ENCODE results near the gene SPATS1.

The SPATS1 gene

DNA sequence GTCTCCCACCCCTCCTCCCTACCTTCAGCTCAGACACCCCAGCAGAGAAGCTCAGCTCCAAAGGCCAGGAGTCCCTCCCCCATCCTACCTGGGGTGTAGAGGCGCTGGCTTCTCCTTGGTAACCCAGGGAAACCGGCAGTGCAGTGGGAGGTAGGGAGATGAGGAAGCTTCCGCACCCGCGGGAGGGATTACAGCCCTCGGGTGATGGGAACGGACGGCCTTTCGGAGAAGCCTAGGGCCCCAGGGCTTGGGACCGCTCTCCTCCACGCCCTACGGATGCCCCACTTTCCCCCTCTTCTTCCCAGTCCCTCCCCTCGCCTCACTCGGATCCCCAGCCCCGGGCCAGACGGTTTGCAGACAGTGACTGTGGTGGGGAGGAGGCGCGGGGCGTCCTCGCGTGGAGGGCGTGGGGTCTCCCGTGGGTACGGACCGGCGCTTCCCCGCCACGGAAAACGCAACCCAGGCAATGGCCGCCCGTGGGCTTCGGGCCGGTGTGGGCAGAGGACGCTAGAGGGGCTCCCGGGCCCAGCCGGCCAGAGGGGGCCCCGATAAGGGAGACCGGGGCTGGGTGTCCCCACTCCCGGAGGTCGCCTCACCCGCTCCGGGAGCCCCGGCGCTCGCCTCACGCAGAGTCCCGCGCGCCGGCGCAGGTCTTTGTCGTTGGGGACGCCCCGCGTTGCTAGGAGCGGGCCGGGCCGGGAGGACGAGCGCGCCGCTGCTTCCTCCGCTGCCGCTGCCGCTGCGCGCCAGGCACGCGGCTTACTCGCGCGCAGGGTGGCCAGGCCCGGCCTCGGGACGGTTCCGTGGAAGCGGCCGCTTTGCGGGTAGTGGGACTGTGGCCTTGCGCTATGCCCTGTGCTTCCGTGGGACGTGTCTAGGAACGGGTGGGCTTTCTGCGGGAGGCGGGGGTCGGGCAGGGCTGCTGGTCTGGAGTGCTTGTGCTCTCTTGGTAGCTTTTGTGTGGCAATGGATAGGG, 45.1 kb upstream of the SPATS1 start:
- Histone ChIP-seq H3K9ac (ENCODE audit: low read depth, low read length, poor library complexity, severe bottlenecking) (no peak overlapping the region), H3K79me2 (ENCODE audit: insufficient read depth, low read length) (no peaks in the 10 kb centered on the region), H2AFZ (ENCODE audit: low read length) (no peak overlapping the region), H4K20me1 (ENCODE audit: insufficient read depth, low read length, poor library complexity, severe bottlenecking) (no peaks in the 10 kb centered on the region), H3K9me2 (replicated peaks; ENCODE audit: low read depth, low read length) (no peaks in the 10 kb centered on the region), H3K4me2 (ENCODE audit: low read depth, low read length, poor library complexity, severe bottlenecking) (no peak overlapping the region), H3K36me3 (ENCODE audit: insufficient read depth, low read length) (peaks cover 19% of the 10 kb centered on the region; the same call in 1 of the 2 replicates), H3K9me3 (ENCODE audit: insufficient read depth, low read depth, low read length) (no peaks in the 10 kb centered on the region), H3K27me3 (ENCODE audit: insufficient read depth, low read length, poor library complexity, severe bottlenecking) (no peaks in the 10 kb centered on the region), H3K4me1 (ENCODE audit: insufficient read depth, low read length, poor library complexity, severe bottlenecking) (no peaks in the 10 kb centered on the region), H3K4me3 (ENCODE audit: low read length, poor library complexity, severe bottlenecking) (no peak overlapping the region), H3F3A (ENCODE audit: low read depth) (no peaks in the 10 kb centered on the region)
- TF ChIP-seq, protein P1, sequence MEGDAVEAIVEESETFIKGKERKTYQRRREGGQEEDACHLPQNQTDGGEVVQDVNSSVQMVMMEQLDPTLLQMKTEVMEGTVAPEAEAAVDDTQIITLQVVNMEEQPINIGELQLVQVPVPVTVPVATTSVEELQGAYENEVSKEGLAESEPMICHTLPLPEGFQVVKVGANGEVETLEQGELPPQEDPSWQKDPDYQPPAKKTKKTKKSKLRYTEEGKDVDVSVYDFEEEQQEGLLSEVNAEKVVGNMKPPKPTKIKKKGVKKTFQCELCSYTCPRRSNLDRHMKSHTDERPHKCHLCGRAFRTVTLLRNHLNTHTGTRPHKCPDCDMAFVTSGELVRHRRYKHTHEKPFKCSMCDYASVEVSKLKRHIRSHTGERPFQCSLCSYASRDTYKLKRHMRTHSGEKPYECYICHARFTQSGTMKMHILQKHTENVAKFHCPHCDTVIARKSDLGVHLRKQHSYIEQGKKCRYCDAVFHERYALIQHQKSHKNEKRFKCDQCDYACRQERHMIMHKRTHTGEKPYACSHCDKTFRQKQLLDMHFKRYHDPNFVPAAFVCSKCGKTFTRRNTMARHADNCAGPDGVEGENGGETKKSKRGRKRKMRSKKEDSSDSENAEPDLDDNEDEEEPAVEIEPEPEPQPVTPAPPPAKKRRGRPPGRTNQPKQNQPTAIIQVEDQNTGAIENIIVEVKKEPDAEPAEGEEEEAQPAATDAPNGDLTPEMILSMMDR (conservative IDR thresholded peaks at IDR 0.05; ENCODE audit: low read length) = no peak
- no peak for TF ChIP-seq EZH2phosphoT487 (IDR thresholded peaks at IDR 0.05; ENCODE audit: borderline replicate concordance)

DNA sequence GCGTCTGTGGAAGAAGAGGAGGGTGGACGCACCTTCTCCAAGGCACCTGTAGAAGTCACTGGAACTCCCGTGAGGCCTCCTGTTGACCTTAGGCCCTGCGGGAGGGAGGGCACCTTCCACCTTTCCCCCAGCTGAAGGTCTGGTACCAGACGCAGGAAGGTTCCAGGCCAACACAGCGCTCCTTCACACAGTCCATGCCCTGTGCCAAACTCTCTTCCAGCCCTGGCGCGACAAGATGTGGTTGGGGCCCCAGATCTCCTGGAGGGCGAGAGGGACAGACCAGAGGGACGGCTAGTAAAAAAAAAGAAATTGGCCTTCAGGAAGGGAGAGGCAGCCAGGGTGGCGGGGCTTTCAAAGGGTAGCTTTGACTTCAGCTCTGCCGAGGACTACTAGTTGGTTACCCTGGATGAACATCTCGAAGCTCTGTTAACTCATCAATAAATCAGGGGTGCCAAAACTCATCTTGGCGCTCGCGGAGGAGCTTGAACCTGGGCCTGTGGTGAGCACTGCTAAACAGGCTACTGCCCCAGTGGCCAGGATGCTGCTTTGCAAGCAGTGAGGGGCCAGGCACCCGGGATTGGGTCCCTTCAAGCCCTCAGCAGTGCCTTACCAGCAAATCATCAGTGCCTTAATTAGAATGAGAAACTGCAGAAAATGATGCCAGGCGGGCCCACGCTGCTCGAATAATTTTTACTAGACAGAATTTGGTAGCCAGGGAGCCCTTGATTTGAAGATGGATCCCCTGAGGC, 44.2 kb upstream of the SPATS1 start:
- Histone ChIP-seq H2AFZ (ENCODE audit: low read length) (no peak overlapping the region), H3K4me2 (ENCODE audit: low read depth, low read length, poor library complexity, severe bottlenecking) (no peak overlapping the region), H3K4me3 (ENCODE audit: low read length, poor library complexity, severe bottlenecking) (no peak overlapping the region), H4K20me1 (ENCODE audit: insufficient read depth, low read length, poor library complexity, severe bottlenecking) (no peaks in the 10 kb centered on the region), H3K4me1 (ENCODE audit: insufficient read depth, low read length, poor library complexity, severe bottlenecking) (no peaks in the 10 kb centered on the region), H3K9me3 (ENCODE audit: insufficient read depth, low read depth, low read length) (no peaks in the 10 kb centered on the region), H3K27me3 (ENCODE audit: insufficient read depth, low read length, poor library complexity, severe bottlenecking) (no peaks in the 10 kb centered on the region), H3K9ac (ENCODE audit: low read depth, low read length, poor library complexity, severe bottlenecking) (no peak overlapping the region), H3K9me2 (replicated peaks; ENCODE audit: low read depth, low read length) (no peaks in the 10 kb centered on the region), H3K79me2 (ENCODE audit: insufficient read depth, low read length) (no peaks in the 10 kb centered on the region), H3K36me3 (ENCODE audit: insufficient read depth, low read length) (peaks cover 28% of the 10 kb centered on the region; the same call in 1 of the 2 replicates), H3F3A (ENCODE audit: low read depth) (no peaks in the 10 kb centered on the region)
- TF ChIP-seq EZH2phosphoT487 (IDR thresholded peaks at IDR 0.05; ENCODE audit: borderline replicate concordance) = no peak
- TF ChIP-seq, protein P1 (conservative IDR thresholded peaks at IDR 0.05; ENCODE audit: low read length) = no peak

DNA sequence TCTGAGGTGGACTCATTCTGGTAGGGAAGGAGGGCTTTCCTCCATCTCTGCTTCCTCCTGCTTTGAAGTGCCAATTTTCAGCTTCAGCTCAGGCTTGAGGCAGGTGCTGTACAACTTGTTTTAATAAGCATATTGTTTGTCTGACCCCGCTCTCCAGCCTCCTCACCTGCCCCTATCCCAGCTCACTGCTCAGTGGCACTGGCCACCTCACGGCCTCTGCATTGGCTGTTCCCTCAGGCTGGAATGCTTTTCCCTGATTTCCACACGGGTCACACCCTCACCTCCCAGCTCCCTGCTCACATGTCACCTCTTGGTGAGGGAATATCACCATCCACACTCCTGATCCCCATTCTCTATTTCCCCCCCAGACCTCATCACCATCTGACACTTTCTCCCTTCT, 43.6 kb upstream of the SPATS1 start:
- Histone ChIP-seq H3K27me3 (ENCODE audit: insufficient read depth, low read length, poor library complexity, severe bottlenecking) (no peaks in the 10 kb centered on the region), H3K9ac (ENCODE audit: low read depth, low read length, poor library complexity, severe bottlenecking) (no peak overlapping the region), H3K79me2 (ENCODE audit: insufficient read depth, low read length) (no peaks in the 10 kb centered on the region), H3K9me3 (ENCODE audit: insufficient read depth, low read depth, low read length) (no peaks in the 10 kb centered on the region), H3K36me3 (ENCODE audit: insufficient read depth, low read length) (peaks cover 35% of the 10 kb centered on the region; the same call in 1 of the 2 replicates), H3K4me3 (ENCODE audit: low read length, poor library complexity, severe bottlenecking) (no peak overlapping the region), H3F3A (ENCODE audit: low read depth) (no peaks in the 10 kb centered on the region), H3K9me2 (replicated peaks; ENCODE audit: low read depth, low read length) (no peaks in the 10 kb centered on the region), H3K4me2 (ENCODE audit: low read depth, low read length, poor library complexity, severe bottlenecking) (no peak overlapping the region), H2AFZ (ENCODE audit: low read length) (no peak overlapping the region), H3K4me1 (ENCODE audit: insufficient read depth, low read length, poor library complexity, severe bottlenecking) (no peaks in the 10 kb centered on the region), H4K20me1 (ENCODE audit: insufficient read depth, low read length, poor library complexity, severe bottlenecking) (no peaks in the 10 kb centered on the region)
- TF ChIP-seq EZH2phosphoT487 (IDR thresholded peaks at IDR 0.05; ENCODE audit: borderline replicate concordance) = no peak
- TF ChIP-seq, protein P1 (conservative IDR thresholded peaks at IDR 0.05; ENCODE audit: low read length) = no peak

Data from Loucy (cell line).